ENCODE results near the gene TNNT2.

The TNNT2 gene

DNA sequence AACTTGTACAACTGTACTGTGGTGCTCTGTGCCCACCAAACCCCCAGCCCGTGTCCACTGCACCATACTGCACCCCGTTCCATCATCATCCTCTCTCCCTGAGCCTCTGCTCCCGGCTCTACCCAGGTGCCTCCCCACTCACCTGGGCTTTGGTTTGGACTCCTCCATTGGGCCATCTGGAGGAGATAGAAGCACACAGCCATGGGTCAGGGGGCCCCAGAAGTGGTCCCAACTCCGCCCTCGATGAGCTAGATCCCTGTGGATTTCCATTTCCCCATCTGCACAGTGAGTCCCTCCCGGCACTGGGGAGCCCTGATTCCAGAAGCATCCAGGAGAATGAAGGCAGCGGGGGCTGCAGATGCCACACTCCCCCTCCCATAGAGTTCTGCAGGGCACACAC is 10.8 kb downstream of the TNNT2 start:
- no peak for TF ChIP-seq ZNF8 (CRISPR knock-in tag; IDR thresholded peaks at IDR 0.05)
- TF ChIP-seq ZFP3 (CRISPR knock-in tag; IDR thresholded peaks at IDR 0.05) = no peak
- no peak for ATAC-seq

DNA sequence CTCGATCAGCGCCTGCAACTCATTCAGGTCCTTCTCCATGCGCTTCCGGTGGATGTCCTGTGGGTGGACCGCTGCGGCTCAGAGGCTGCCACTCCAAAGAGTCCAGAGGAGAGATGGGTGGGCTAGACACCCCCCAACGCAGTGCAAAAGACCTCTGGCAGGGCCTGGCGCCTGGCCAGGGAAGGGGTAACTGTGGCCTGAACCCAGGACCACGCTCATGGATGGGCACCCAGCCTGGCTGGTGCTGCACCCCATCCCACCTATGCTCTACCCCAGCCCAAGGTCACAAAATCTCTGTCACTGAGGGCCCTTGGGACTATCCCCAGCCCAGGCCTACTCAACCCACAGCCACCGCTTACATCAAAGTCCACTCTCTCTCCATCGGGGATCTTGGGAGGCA is 12.2 kb downstream of the TNNT2 start:
- TF ChIP-seq ESRRG (CRISPR knock-in tag; IDR thresholded peaks at IDR 0.05) (no peak), SNAI2 (CRISPR knock-in tag; IDR thresholded peaks at IDR 0.05) (no peak), ZFP30 (CRISPR knock-in tag; IDR thresholded peaks at IDR 0.05) (no peak), ZC3H10 (CRISPR knock-in tag; IDR thresholded peaks at IDR 0.05) (no peak), PPARA (CRISPR knock-in tag; IDR thresholded peaks at IDR 0.05; ENCODE audit: borderline replicate concordance) (no peak), TOX (CRISPR knock-in tag; IDR thresholded peaks at IDR 0.05; ENCODE audit: borderline replicate concordance) (no peak), ZNF70 (CRISPR knock-in tag; IDR thresholded peaks at IDR 0.05) (no peak), ZNF8 (CRISPR knock-in tag; IDR thresholded peaks at IDR 0.05) (no peak), BACH2 (CRISPR knock-in tag; IDR thresholded peaks at IDR 0.05; ENCODE audit: borderline replicate concordance) (no peak), OSR1 (CRISPR knock-in tag; IDR thresholded peaks at IDR 0.05) (no peak)
- TF ChIP-seq, protein P1, sequence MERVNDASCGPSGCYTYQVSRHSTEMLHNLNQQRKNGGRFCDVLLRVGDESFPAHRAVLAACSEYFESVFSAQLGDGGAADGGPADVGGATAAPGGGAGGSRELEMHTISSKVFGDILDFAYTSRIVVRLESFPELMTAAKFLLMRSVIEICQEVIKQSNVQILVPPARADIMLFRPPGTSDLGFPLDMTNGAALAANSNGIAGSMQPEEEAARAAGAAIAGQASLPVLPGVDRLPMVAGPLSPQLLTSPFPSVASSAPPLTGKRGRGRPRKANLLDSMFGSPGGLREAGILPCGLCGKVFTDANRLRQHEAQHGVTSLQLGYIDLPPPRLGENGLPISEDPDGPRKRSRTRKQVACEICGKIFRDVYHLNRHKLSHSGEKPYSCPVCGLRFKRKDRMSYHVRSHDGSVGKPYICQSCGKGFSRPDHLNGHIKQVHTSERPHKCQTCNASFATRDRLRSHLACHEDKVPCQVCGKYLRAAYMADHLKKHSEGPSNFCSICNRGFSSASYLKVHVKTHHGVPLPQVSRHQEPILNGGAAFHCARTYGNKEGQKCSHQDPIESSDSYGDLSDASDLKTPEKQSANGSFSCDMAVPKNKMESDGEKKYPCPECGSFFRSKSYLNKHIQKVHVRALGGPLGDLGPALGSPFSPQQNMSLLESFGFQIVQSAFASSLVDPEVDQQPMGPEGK (CRISPR knock-in tag; IDR thresholded peaks at IDR 0.05; ENCODE audit: borderline replicate concordance) = no peak
- TF ChIP-seq, protein P2, sequence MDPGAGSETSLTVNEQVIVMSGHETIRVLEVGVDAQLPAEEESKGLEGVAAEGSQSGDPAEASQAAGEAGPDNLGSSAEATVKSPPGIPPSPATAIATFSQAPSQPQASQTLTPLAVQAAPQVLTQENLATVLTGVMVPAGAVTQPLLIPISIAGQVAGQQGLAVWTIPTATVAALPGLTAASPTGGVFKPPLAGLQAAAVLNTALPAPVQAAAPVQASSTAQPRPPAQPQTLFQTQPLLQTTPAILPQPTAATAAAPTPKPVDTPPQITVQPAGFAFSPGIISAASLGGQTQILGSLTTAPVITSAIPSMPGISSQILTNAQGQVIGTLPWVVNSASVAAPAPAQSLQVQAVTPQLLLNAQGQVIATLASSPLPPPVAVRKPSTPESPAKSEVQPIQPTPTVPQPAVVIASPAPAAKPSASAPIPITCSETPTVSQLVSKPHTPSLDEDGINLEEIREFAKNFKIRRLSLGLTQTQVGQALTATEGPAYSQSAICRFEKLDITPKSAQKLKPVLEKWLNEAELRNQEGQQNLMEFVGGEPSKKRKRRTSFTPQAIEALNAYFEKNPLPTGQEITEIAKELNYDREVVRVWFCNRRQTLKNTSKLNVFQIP (CRISPR knock-in tag; IDR thresholded peaks at IDR 0.05; ENCODE audit: borderline replicate concordance, low read depth) = no peak
- ATAC-seq = no peak

DNA sequence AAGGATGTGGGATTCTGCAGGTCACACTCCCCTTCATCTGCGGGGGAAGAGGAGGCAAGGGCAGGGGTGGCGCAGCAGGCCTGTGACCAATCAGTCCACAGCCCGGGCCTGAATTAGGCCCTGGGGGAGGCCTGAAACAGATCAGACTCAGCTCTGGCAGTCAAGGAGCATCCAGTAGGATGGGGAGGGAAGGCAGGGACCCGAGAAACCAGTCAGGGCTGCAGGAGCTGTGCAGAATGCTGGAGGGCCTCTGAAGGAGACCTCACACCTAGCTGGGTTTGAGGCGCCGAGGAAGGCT is 12.7 kb downstream of the TNNT2 start:
- no peak for ATAC-seq
- TF ChIP-seq BACH2 (CRISPR knock-in tag; IDR thresholded peaks at IDR 0.05; ENCODE audit: borderline replicate concordance) = no peak
- no peak for TF ChIP-seq ZNF8 (CRISPR knock-in tag; IDR thresholded peaks at IDR 0.05)
- TF ChIP-seq, protein P3, sequence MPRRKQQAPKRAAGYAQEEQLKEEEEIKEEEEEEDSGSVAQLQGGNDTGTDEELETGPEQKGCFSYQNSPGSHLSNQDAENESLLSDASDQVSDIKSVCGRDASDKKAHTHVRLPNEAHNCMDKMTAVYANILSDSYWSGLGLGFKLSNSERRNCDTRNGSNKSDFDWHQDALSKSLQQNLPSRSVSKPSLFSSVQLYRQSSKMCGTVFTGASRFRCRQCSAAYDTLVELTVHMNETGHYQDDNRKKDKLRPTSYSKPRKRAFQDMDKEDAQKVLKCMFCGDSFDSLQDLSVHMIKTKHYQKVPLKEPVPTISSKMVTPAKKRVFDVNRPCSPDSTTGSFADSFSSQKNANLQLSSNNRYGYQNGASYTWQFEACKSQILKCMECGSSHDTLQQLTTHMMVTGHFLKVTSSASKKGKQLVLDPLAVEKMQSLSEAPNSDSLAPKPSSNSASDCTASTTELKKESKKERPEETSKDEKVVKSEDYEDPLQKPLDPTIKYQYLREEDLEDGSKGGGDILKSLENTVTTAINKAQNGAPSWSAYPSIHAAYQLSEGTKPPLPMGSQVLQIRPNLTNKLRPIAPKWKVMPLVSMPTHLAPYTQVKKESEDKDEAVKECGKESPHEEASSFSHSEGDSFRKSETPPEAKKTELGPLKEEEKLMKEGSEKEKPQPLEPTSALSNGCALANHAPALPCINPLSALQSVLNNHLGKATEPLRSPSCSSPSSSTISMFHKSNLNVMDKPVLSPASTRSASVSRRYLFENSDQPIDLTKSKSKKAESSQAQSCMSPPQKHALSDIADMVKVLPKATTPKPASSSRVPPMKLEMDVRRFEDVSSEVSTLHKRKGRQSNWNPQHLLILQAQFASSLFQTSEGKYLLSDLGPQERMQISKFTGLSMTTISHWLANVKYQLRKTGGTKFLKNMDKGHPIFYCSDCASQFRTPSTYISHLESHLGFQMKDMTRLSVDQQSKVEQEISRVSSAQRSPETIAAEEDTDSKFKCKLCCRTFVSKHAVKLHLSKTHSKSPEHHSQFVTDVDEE (CRISPR knock-in tag; IDR thresholded peaks at IDR 0.05) = no peak
- TF ChIP-seq OSR1 (CRISPR knock-in tag; IDR thresholded peaks at IDR 0.05) = no peak
- no peak for TF ChIP-seq GLIS3 (CRISPR knock-in tag; IDR thresholded peaks at IDR 0.05)
- TF ChIP-seq ZFP30 (CRISPR knock-in tag; IDR thresholded peaks at IDR 0.05) = no peak
- no peak for TF ChIP-seq ZNF565 (CRISPR knock-in tag; conservative IDR thresholded peaks at IDR 0.05; ENCODE audit: low read depth)
- no peak for TF ChIP-seq ARNTL (CRISPR knock-in tag; IDR thresholded peaks at IDR 0.05; ENCODE audit: borderline replicate concordance, low read depth)
- no peak for TF ChIP-seq TOX (CRISPR knock-in tag; IDR thresholded peaks at IDR 0.05; ENCODE audit: borderline replicate concordance)
- no peak for TF ChIP-seq ISL1 (CRISPR knock-in tag; IDR thresholded peaks at IDR 0.05)
- no peak for TF ChIP-seq ESRRG (CRISPR knock-in tag; IDR thresholded peaks at IDR 0.05)
- TF ChIP-seq, protein P2 (CRISPR knock-in tag; IDR thresholded peaks at IDR 0.05; ENCODE audit: borderline replicate concordance, low read depth) = no peak
- TF ChIP-seq SNAI2 (CRISPR knock-in tag; IDR thresholded peaks at IDR 0.05) = no peak
- no peak for TF ChIP-seq TCF4 (CRISPR knock-in tag; IDR thresholded peaks at IDR 0.05; ENCODE audit: borderline replicate concordance)
- no peak for TF ChIP-seq ZNF70 (CRISPR knock-in tag; IDR thresholded peaks at IDR 0.05)
- TF ChIP-seq RARB (CRISPR knock-in tag; IDR thresholded peaks at IDR 0.05) = no peak
- TF ChIP-seq, protein P4, sequence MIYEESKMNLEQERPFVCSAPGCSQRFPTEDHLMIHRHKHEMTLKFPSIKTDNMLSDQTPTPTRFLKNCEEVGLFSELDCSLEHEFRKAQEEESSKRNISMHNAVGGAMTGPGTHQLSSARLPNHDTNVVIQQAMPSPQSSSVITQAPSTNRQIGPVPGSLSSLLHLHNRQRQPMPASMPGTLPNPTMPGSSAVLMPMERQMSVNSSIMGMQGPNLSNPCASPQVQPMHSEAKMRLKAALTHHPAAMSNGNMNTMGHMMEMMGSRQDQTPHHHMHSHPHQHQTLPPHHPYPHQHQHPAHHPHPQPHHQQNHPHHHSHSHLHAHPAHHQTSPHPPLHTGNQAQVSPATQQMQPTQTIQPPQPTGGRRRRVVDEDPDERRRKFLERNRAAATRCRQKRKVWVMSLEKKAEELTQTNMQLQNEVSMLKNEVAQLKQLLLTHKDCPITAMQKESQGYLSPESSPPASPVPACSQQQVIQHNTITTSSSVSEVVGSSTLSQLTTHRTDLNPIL (CRISPR knock-in tag; IDR thresholded peaks at IDR 0.05; ENCODE audit: low read depth) = no peak
